Measurements from ENCODE around the gene ECHDC3. TPM values are rescaled to one million over a fixed set of nuclear protein-coding genes. Genes with fewer than 3 reads are reported as not detected.

ECHDC3 gene
- polyA plus RNA-seq, 2 of the 4 experiments (the other 2 are of a cell fraction), result 6.0 to 6.1 TPM

DNA sequence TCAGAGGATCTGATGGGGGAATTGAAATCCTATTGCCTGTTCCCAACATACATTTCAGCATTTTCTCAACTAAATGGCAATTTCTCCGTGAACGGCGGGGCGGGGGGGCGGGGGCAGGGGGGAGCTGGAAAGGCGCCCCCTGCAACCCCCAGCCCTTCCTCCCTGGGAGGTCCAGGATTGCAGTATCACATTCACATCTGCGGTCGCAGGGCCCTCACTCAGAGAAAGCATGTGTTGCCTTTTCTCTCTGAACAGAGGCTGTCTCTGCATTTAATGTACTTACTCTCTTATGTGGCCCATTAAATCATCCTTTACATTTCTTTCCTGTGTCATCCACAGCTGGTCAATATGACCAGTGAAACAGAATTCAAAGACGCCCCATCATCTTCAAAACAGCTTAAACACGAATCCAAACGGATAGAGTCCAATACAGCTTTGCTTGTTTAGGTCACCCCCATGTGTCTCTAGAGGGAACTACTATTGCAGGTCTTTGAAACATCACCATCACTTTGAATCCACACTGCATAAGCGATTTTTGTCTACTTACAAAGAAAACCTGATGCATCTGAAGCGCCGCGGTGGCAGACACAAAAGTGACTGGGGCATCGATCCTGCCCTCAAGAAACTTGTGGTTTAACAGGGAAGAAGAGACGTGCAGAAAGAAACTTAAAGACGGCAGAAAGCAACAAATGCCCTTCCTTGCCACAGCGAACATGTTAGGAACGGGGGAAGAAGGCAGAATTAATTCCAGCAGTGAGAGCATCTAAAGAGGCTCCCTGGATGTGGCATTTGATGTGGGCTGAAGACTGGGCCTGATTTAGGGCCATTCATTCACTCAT lies 17.0 kb upstream of the ECHDC3 start:
- no peaks in the 10 kb centered on the region for H3K4me1 ChIP-seq
- peak overlapping the region; percentile 32; the same call in 2 of the 3 replicates for H3K4me2 ChIP-seq
- DNase-seq (ENCODE audit: low read depth in 1 of 2, low spot score in 1 of 2) (peak; percentile 71 to 72), FAIRE-seq (peak; percentile 97), ATAC-seq (peak; percentile 95 to 97)
- CTCF ChIA-PET, result interaction anchor here (0.6 to 11.9 kb wide), 29 partner anchors 9 to 302 kb away, joined by 3 to 128 read pairs (median 4); no protein-coding TSS in a partner anchor
- peaks cover 8% of the 10 kb centered on the region; the same call in 2 of the 3 replicates for H3K9me3 ChIP-seq
- 30% methylated on average over 20 of the region's 20 CpGs for WGBS (ENCODE audit: missing lambda C conversion rate)
- H3K4me3 ChIP-seq, result no peak overlapping the region
- H3K27ac ChIP-seq, result no peak overlapping the region
- POLR2A ChIA-PET, result no interaction called here
- no peak for TF ChIP-seq JUN (IDR thresholded peaks at IDR 0.05)
- no peak for TF ChIP-seq CBX8 (IDR thresholded peaks at IDR 0.05)
- TF ChIP-seq NR3C1 (IDR thresholded peaks at IDR 0.05), result no peak
- TF ChIP-seq, protein P1, sequence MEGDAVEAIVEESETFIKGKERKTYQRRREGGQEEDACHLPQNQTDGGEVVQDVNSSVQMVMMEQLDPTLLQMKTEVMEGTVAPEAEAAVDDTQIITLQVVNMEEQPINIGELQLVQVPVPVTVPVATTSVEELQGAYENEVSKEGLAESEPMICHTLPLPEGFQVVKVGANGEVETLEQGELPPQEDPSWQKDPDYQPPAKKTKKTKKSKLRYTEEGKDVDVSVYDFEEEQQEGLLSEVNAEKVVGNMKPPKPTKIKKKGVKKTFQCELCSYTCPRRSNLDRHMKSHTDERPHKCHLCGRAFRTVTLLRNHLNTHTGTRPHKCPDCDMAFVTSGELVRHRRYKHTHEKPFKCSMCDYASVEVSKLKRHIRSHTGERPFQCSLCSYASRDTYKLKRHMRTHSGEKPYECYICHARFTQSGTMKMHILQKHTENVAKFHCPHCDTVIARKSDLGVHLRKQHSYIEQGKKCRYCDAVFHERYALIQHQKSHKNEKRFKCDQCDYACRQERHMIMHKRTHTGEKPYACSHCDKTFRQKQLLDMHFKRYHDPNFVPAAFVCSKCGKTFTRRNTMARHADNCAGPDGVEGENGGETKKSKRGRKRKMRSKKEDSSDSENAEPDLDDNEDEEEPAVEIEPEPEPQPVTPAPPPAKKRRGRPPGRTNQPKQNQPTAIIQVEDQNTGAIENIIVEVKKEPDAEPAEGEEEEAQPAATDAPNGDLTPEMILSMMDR (IDR thresholded peaks at IDR 0.05), result peak; percentile 67
- no peak for TF ChIP-seq JUNB (IDR thresholded peaks at IDR 0.05)
- TF ChIP-seq SMC3 (IDR thresholded peaks at IDR 0.05), result peak; percentile 91
- TF ChIP-seq CBX2 (IDR thresholded peaks at IDR 0.05; ENCODE audit: borderline replicate concordance, low read depth), result no peak
- TF ChIP-seq ATOH8 (CRISPR knock-in tag; IDR thresholded peaks at IDR 0.05; ENCODE audit: low read depth), result no peak
- TF ChIP-seq FOXS1 (CRISPR knock-in tag; IDR thresholded peaks at IDR 0.05), result no peak
- TF ChIP-seq TP53 (CRISPR knock-in tag; IDR thresholded peaks at IDR 0.05), result no peak
- no peak for TF ChIP-seq RFX5 (IDR thresholded peaks at IDR 0.05)
- TF ChIP-seq RAD21 (conservative IDR thresholded peaks at IDR 0.05 in 1 of 2, IDR thresholded peaks at IDR 0.05 in 1 of 2), result peak; percentile 85 to 93
- no peak for TF ChIP-seq FOSL2 (IDR thresholded peaks at IDR 0.05)
- no peak for TF ChIP-seq FOSL2 (CRISPR knock-in tag; IDR thresholded peaks at IDR 0.05)
- no peak for TF ChIP-seq RARB (CRISPR knock-in tag; IDR thresholded peaks at IDR 0.05)
- TF ChIP-seq NPAS2 (CRISPR knock-in tag; IDR thresholded peaks at IDR 0.05; ENCODE audit: borderline replicate concordance), result no peak
- TF ChIP-seq TFCP2L1 (CRISPR knock-in tag; IDR thresholded peaks at IDR 0.05), result no peak
- TF ChIP-seq EP300 (IDR thresholded peaks at IDR 0.05), result no peak
- no peak for TF ChIP-seq RNF2 (IDR thresholded peaks at IDR 0.05; ENCODE audit: borderline replicate concordance, low read depth)
- TF ChIP-seq CHD4 (IDR thresholded peaks at IDR 0.05; ENCODE audit: borderline replicate concordance), result no peak
- TF ChIP-seq HOXB5 (CRISPR knock-in tag; IDR thresholded peaks at IDR 0.05), result no peak

DNA sequence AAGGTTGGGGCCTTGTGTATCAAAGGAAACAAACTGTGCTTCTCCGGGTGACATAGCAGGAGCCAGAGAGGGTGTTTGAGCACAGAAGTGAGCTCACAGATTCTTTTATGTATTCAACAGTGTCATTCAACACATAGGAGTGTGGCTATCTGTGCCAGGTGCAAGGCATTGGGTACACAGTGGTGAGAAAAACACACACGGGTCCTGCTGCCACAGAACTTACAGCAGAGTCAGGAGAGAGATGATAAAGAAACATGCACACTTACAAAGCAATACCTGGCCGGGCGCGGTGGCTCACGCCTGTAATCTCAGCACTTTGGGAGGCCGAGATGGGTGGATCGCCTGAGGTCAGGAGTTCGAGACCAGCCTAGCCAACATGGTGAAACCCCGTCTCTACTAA lies 16.3 kb upstream of the ECHDC3 start:
- FAIRE-seq, result no peak

More for the DNA sequence above, 16.3 kb upstream of the ECHDC3 start:
- DNase-seq (ENCODE audit: low read depth in 1 of 2, low spot score in 1 of 2) (no peak), ATAC-seq (no peak)
- 75% methylated on average over 10 of the region's 10 CpGs for WGBS (ENCODE audit: missing lambda C conversion rate)
- H3K27ac ChIP-seq, result no peak overlapping the region
- H3K9me3 ChIP-seq, result peaks cover 8% of the 10 kb centered on the region; the same call in 2 of the 3 replicates
- no peaks in the 10 kb centered on the region for H3K4me1 ChIP-seq
- POLR2A ChIA-PET, result no interaction called here
- no peak overlapping the region for H3K4me3 ChIP-seq
- CTCF ChIA-PET, result interaction anchor here (0.9 to 11.9 kb wide), 10 partner anchors 9 to 231 kb away, joined by 3 to 128 read pairs (median 7); no protein-coding TSS in a partner anchor
- H3K4me2 ChIP-seq, result no peak overlapping the region
- TF ChIP-seq EHF (CRISPR knock-in tag; IDR thresholded peaks at IDR 0.05) (no peak), MYC (IDR thresholded peaks at IDR 0.05; ENCODE audit: borderline replicate concordance, low read length) (no peak), TFCP2L1 (CRISPR knock-in tag; IDR thresholded peaks at IDR 0.05) (no peak), RCOR1 (IDR thresholded peaks at IDR 0.05; ENCODE audit: low read depth, low read length) (no peak), HEYL (CRISPR knock-in tag; IDR thresholded peaks at IDR 0.05) (no peak), RARB (CRISPR knock-in tag; IDR thresholded peaks at IDR 0.05) (no peak), EP300 (IDR thresholded peaks at IDR 0.05) (no peak), ZNF302 (CRISPR knock-in tag; IDR thresholded peaks at IDR 0.05) (no peak), PHF8 (IDR thresholded peaks at IDR 0.05; ENCODE audit: borderline replicate concordance, low read depth) (no peak), HDAC2 (IDR thresholded peaks at IDR 0.05) (no peak), HOXB5 (CRISPR knock-in tag; IDR thresholded peaks at IDR 0.05) (no peak), POLR2A (IDR thresholded peaks at IDR 0.05; ENCODE audit: low read length) (no peak), MAZ (IDR thresholded peaks at IDR 0.05; ENCODE audit: borderline replicate concordance, low read depth, low read length) (no peak), MAX (IDR thresholded peaks at IDR 0.05) (no peak), BHLHE40 (IDR thresholded peaks at IDR 0.05; ENCODE audit: low read depth, low read length) (no peak), CHD2 (IDR thresholded peaks at IDR 0.05; ENCODE audit: low read length, partially characterized antibody) (no peak)
- TF ChIP-seq, protein P2, sequence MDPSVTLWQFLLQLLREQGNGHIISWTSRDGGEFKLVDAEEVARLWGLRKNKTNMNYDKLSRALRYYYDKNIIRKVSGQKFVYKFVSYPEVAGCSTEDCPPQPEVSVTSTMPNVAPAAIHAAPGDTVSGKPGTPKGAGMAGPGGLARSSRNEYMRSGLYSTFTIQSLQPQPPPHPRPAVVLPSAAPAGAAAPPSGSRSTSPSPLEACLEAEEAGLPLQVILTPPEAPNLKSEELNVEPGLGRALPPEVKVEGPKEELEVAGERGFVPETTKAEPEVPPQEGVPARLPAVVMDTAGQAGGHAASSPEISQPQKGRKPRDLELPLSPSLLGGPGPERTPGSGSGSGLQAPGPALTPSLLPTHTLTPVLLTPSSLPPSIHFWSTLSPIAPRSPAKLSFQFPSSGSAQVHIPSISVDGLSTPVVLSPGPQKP (IDR thresholded peaks at IDR 0.05; ENCODE audit: low read depth, low read length), result no peak
